ENCODE results near the gene POLA1.

GRCh38 chrX:25013632-25014365 is 320.1 kb downstream of the POLA1 start:
- TF ChIP-seq POLR2A (IDR thresholded peaks at IDR 0.05): no peak
- TF ChIP-seq, protein P1, sequence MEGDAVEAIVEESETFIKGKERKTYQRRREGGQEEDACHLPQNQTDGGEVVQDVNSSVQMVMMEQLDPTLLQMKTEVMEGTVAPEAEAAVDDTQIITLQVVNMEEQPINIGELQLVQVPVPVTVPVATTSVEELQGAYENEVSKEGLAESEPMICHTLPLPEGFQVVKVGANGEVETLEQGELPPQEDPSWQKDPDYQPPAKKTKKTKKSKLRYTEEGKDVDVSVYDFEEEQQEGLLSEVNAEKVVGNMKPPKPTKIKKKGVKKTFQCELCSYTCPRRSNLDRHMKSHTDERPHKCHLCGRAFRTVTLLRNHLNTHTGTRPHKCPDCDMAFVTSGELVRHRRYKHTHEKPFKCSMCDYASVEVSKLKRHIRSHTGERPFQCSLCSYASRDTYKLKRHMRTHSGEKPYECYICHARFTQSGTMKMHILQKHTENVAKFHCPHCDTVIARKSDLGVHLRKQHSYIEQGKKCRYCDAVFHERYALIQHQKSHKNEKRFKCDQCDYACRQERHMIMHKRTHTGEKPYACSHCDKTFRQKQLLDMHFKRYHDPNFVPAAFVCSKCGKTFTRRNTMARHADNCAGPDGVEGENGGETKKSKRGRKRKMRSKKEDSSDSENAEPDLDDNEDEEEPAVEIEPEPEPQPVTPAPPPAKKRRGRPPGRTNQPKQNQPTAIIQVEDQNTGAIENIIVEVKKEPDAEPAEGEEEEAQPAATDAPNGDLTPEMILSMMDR (IDR thresholded peaks at IDR 0.05): no peak

All from heart left ventricle (tissue), 13 donors.